ENCODE data around the gene DNAJC11.

Gene DNAJC11

GRCh38 chr1:6599141-6599975 lies 102.3 kb downstream of the DNAJC11 start:
- peak overlapping the region; percentile 46 for H3K4me3 ChIP-seq (ENCODE audit: low read depth, low read length)
- peak; percentile 30 for DNase-seq (ENCODE audit: low read depth)
- no peak for TF ChIP-seq CTCF (conservative IDR thresholded peaks at IDR 0.05; ENCODE audit: low read depth, low read length)

- DNase-seq (ENCODE audit: low read depth), result no peak
- no peak overlapping the region for H3K4me3 ChIP-seq (ENCODE audit: low read depth, low read length)
- TF ChIP-seq CTCF (conservative IDR thresholded peaks at IDR 0.05; ENCODE audit: low read depth, low read length), result no peak
Measured at GRCh38 chr1:6597777-6598131, 103.9 kb downstream of the DNAJC11 start.

GRCh38 chr1:6596886-6597776 lies 104.5 kb downstream of the DNAJC11 start:
- no peak for DNase-seq (ENCODE audit: low read depth)
- no peak for TF ChIP-seq CTCF (conservative IDR thresholded peaks at IDR 0.05; ENCODE audit: low read depth, low read length)
- H3K4me3 ChIP-seq (ENCODE audit: low read depth, low read length), result no peak overlapping the region

- H3K4me3 ChIP-seq (ENCODE audit: low read depth, low read length), result no peak overlapping the region
- DNase-seq (ENCODE audit: low read depth), result no peak
- TF ChIP-seq CTCF (conservative IDR thresholded peaks at IDR 0.05; ENCODE audit: low read depth, low read length), result no peak
Measured at GRCh38 chr1:6596351-6596750, 105.3 kb downstream of the DNAJC11 start.

GRCh38 chr1:6594977-6595740 lies 106.5 kb downstream of the DNAJC11 start:
- H3K4me3 ChIP-seq (ENCODE audit: low read depth, low read length), result no peak overlapping the region
- DNase-seq (ENCODE audit: low read depth), result no peak
- TF ChIP-seq CTCF (conservative IDR thresholded peaks at IDR 0.05; ENCODE audit: low read depth, low read length), result no peak

GRCh38 chr1:6593810-6594209 lies 107.8 kb downstream of the DNAJC11 start:
- H3K4me3 ChIP-seq (ENCODE audit: low read depth, low read length), result no peak overlapping the region
- no peak for TF ChIP-seq CTCF (conservative IDR thresholded peaks at IDR 0.05; ENCODE audit: low read depth, low read length)
- DNase-seq (ENCODE audit: low read depth), result no peak
